SK-N-SH (cell line): ENCODE measurements around the gene CEP78. TPM values are rescaled to one million over a fixed set of nuclear protein-coding genes. Genes with fewer than 3 reads are reported as not detected.

Experiments
- CTCF ChIA-PET: fragments of 300-600, 350-600 bp; formaldehyde crosslinking; extraction: SDS; loops from one replicate; lab custom pipeline; 2021; lab: Yijun Ruan, JAX
- POLR2A ChIA-PET: fragments of 350-600 bp; sonication (Branson Sonifier 250); formaldehyde crosslinking; extraction: SDS; loops from one replicate; lab custom pipeline; 2020; ENCODE audit warnings: antibody characterized with exemption, inconsistent platforms; lab: Yijun Ruan, JAX
- DNase-seq: peaks from one replicate; pipeline ENCODE4 v3.0.0; 2012
- H2AFZ ChIP-seq: fragments of 200-600 bp; sonication (generic); 2 replicates; pipeline ENCODE4 v1.8.1; 2016; ENCODE audit warnings: antibody characterized with exemption, mild to moderate bottlenecking, low read depth
- H3F3A ChIP-seq: fragments of 200-600 bp; sonication (generic); replicated peaks from 2 replicates; pipeline ENCODE3; 2016; ENCODE audit warnings: antibody characterized with exemption, mild to moderate bottlenecking; ENCODE audit not compliant: insufficient read depth
- H3K27ac ChIP-seq, 2 experiments: fragments of 200-500 bp in 1 of 2; fragments of 200-600 bp in 1 of 2; sonication (Bioruptor generic) in 1 of 2; sonication (generic), shearing (Covaris generic) in 1 of 2; 2 replicates each; pipeline versions ENCODE4 v1.5.1 to v1.6.1; 2014 to 2016; ENCODE audit warnings: low read depth in 2 of 2, inconsistent platforms in 1 of 2, low read length in 1 of 2, mild to moderate bottlenecking in 1 of 2, mixed read lengths in 1 of 2
- H3K27me3 ChIP-seq: fragments of 200-600 bp; sonication (generic), shearing (Covaris generic); 2 replicates; pipeline ENCODE4 v1.6.1; 2016; ENCODE audit warnings: mixed run types; ENCODE audit not compliant: insufficient read depth
- H3K36me3 ChIP-seq, 2 experiments: fragments of 200-500 bp in 1 of 2; fragments of 200-600 bp in 1 of 2; sonication (Bioruptor generic) in 1 of 2; sonication (generic) in 1 of 2; replicated peaks in 1 of 2; 2 replicates each; pipeline versions ENCODE3 to v1.5.1; 2014 to 2016; ENCODE audit warnings: low read length in 1 of 2, mild to moderate bottlenecking in 1 of 2; ENCODE audit not compliant: insufficient read depth in 2 of 2, control insufficient read depth in 1 of 2
- H3K4me1 ChIP-seq, 2 experiments: fragments of 200-500 bp in 1 of 2; fragments of 200-600 bp in 1 of 2; sonication (Bioruptor generic) in 1 of 2; sonication (generic), shearing (Covaris generic) in 1 of 2; 2 replicates each; pipeline versions ENCODE4 v1.5.1 to v1.6.1; 2014 to 2016; ENCODE audit warnings: low read depth in 1 of 2, low read length in 1 of 2, mixed run types in 1 of 2; ENCODE audit not compliant: insufficient read depth in 2 of 2, control insufficient read depth in 1 of 2
- H3K4me2 ChIP-seq: fragments of 200-600 bp; sonication (generic), shearing (Covaris generic); 2 replicates; pipeline ENCODE4 v1.6.1; 2017; ENCODE audit warnings: mixed run types
- H3K4me3 ChIP-seq, 2 experiments: fragments of 200-500 bp in 1 of 2; fragments of 200-600 bp in 1 of 2; sonication (Bioruptor generic) in 1 of 2; sonication (generic), shearing (Covaris generic) in 1 of 2; 2 replicates each; pipeline versions ENCODE4 v1.5.1 to v1.8.1; 2014 to 2016; ENCODE audit warnings: low read depth in 2 of 2, inconsistent platforms in 1 of 2, low read length in 1 of 2, mild to moderate bottlenecking in 1 of 2, mixed read lengths in 1 of 2, moderate library complexity in 1 of 2
- H3K79me2 ChIP-seq: fragments of 200-600 bp; sonication (generic); 2 replicates; pipeline ENCODE4 v1.8.1; 2017; ENCODE audit warnings: mild to moderate bottlenecking; ENCODE audit not compliant: insufficient read depth
- H3K9ac ChIP-seq: fragments of 200-600 bp; sonication (generic); 2 replicates; pipeline ENCODE4 v1.6.1; 2017; ENCODE audit warnings: mixed run types
- H3K9me2 ChIP-seq: fragments of 200-600 bp; sonication (generic); 2 replicates; pipeline ENCODE4 v1.6.1; 2017; ENCODE audit warnings: mixed run types
- H3K9me3 ChIP-seq: fragments of 200-600 bp; sonication (generic); 2 replicates; pipeline ENCODE4 v1.6.1; 2017; ENCODE audit warnings: mixed run types, mild to moderate bottlenecking, moderate library complexity
- H4K20me1 ChIP-seq: fragments of 200-600 bp; sonication (generic); 2 replicates; pipeline ENCODE4 v1.6.1; 2017; ENCODE audit warnings: mild to moderate bottlenecking, mixed run types; ENCODE audit not compliant: insufficient read depth
- CHD2 ChIP-seq: fragments of 150-350 bp; IDR thresholded peaks from 2 replicates; pipeline ENCODE4 v1.6.1; 2018; ENCODE audit warnings: low read length; ENCODE audit not compliant: partially characterized antibody
- CTCF ChIP-seq: fragments of 200-600 bp; sonication (generic); IDR thresholded peaks from 2 replicates; pipeline ENCODE4 v1.6.1; 2017; ENCODE audit warnings: antibody characterized with exemption, mild to moderate bottlenecking, moderate library complexity
- ELF1 ChIP-seq: IDR thresholded peaks from 2 replicates; pipeline ENCODE4 v1.4.0; 2012
- EP300 ChIP-seq, 2 experiments: IDR thresholded peaks; 2 replicates each; pipeline versions ENCODE4 v1.4.0 to v1.6.1; 2012; ENCODE audit warnings: borderline replicate concordance in 1 of 2, low read depth in 1 of 2, low read length in 1 of 2
- EZH2phosphoT487 ChIP-seq: fragments of 200-600 bp; sonication (generic); IDR thresholded peaks from 2 replicates; pipeline ENCODE4 v1.6.1; 2017; ENCODE audit warnings: low read depth, mixed run types, mild to moderate bottlenecking, antibody characterized with exemption, moderate library complexity, borderline replicate concordance
- FOSL2 ChIP-seq: IDR thresholded peaks from 2 replicates; pipeline ENCODE4 v1.4.0; 2012; ENCODE audit warnings: low read depth, mild to moderate bottlenecking, moderate library complexity, borderline replicate concordance
- FOXJ3 ChIP-seq: sonication (generic); formaldehyde crosslinking; IDR thresholded peaks from 2 replicates; pipeline ENCODE4 v1.5.1; 2020; ENCODE audit warnings: mild to moderate bottlenecking, missing genetic modification reagents
- NFIC ChIP-seq: IDR thresholded peaks from 2 replicates; pipeline ENCODE4 v1.4.0; 2012; ENCODE audit warnings: borderline replicate concordance
- RFX5 ChIP-seq: IDR thresholded peaks from 2 replicates; pipeline ENCODE4 v1.6.1; 2012; ENCODE audit warnings: mild to moderate bottlenecking, improper control_type of control experiment, low read length
- RXRA ChIP-seq: IDR thresholded peaks from 2 replicates; pipeline ENCODE4 v1.4.0; 2012; ENCODE audit warnings: low read depth, mild to moderate bottlenecking, borderline replicate concordance
- SIN3A ChIP-seq: IDR thresholded peaks from 2 replicates; pipeline ENCODE4 v1.6.1; 2012; ENCODE audit warnings: low read depth, mild to moderate bottlenecking, low read length, moderate library complexity, borderline replicate concordance
- SMC3 ChIP-seq: IDR thresholded peaks from 2 replicates; pipeline ENCODE4 v1.6.1; 2012; ENCODE audit warnings: low read depth, low read length, improper control_type of control experiment
- ZBTB33 ChIP-seq: IDR thresholded peaks from 2 replicates; pipeline ENCODE4 v1.4.0; 2012; ENCODE audit warnings: low read depth, borderline replicate concordance
- WGBS: methylation state at CpG from one replicate; pipeline ENCODE4 v1.1.6; 2017; ENCODE audit warnings: low lambda C conversion rate; 5-methylcytosine and 5-hydroxymethylcytosine counted together
- polyA plus RNA-seq, 3 experiments: library from polyadenylated mRNA; depleted of rRNA; stranded (reverse); fragments of >200 nt; gene quantifications; 2 replicates each; pipeline ENCODE4 v1.2.3, GENCODE V29; 2012

The CEP78 gene
- polyA plus RNA-seq, 1 of the 3 experiments (the other 2 are of a cell fraction) = 6.2 TPM

DNA sequence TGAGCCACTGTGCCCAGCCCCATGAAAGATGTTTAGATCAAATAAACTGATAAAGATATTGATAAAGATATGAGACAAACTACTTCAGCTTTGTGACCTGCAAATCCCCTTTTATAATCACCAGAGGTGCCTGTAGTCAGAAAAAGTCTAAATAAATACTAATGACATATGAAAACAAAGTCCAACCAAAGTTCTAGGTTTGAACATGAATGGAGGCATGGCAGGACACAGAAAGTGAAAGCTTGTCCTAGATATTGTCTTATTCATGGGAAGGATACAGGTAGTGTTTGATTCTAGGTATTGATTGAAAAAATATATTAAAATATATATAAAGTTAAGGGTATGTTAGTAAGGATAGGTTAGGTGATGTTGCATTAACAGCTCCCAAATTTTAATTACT is 36.4 kb downstream of the CEP78 start:
- CTCF ChIA-PET = interaction anchor here (1.0 to 1.6 kb wide), 2 partner anchors 9 to 98 kb away, joined by 3 to 6 read pairs; no protein-coding TSS in a partner anchor
- no peaks in the 10 kb centered on the region for H3K9me2 ChIP-seq
- POLR2A ChIA-PET = no interaction called here
- TF ChIP-seq ZBTB33 = no peak
- no peak for TF ChIP-seq FOSL2
- TF ChIP-seq CTCF = no peak
- TF ChIP-seq EZH2phosphoT487 = no peak
- TF ChIP-seq RXRA = no peak
- TF ChIP-seq NFIC = no peak
- no peak for TF ChIP-seq SIN3A
- no peak for TF ChIP-seq EP300 (IDR thresholded peaks at IDR 0.05; ENCODE audit: borderline replicate concordance in 1 of 2, low read depth in 1 of 2, low read length in 1 of 2)
- no peak for TF ChIP-seq SMC3
- TF ChIP-seq CHD2 = no peak
- no peak for TF ChIP-seq FOXJ3
- no peak overlapping the region for H2AFZ ChIP-seq
- DNase-seq = no peak
- peaks cover 3% of the 10 kb centered on the region for H3F3A ChIP-seq
- no peaks in the 10 kb centered on the region for H3K27me3 ChIP-seq
- no peaks in the 10 kb centered on the region for H4K20me1 ChIP-seq
- peaks cover 25 to 29% of the 10 kb centered on the region in 2 experiments for H3K36me3 ChIP-seq
- no peaks in the 10 kb centered on the region for H3K4me1 ChIP-seq
- H3K27ac ChIP-seq = no peak overlapping the region
- no peak overlapping the region for H3K4me2 ChIP-seq
- no peaks in the 10 kb centered on the region for H3K79me2 ChIP-seq
- no peak overlapping the region for H3K4me3 ChIP-seq
- H3K9me3 ChIP-seq = no peaks in the 10 kb centered on the region
- H3K9ac ChIP-seq = no peak overlapping the region

DNA sequence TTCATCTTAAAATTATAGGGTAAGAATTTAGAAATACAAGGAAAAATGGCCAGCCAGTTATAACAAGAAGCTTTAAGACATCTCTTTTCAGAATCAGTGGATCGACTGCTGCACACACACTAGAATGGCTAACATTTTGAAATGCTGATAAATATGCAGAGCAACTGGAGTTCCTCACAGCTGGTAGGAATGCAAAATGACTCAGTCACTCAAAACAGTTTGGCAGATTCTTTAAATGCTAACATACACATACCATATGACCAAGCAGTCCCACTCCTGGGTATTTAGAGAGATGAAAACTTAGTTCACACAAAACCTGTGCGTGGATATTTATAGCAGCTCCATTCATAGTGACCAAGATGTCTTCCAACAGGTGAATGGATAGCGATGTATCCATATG is 37.9 kb downstream of the CEP78 start:
- CTCF ChIA-PET = interaction anchor here (0.8 to 1.6 kb wide), 3 partner anchors 93 to 96 kb away, joined by 3 to 6 read pairs (median 5); no protein-coding TSS in a partner anchor
- Histone ChIP-seq H3K36me3 (peaks cover 15 to 20% of the 10 kb centered on the region in 2 experiments), H3K27me3 (no peaks in the 10 kb centered on the region), H2AFZ (no peak overlapping the region), H4K20me1 (no peaks in the 10 kb centered on the region), H3K4me2 (no peak overlapping the region), H3K9ac (no peak overlapping the region), H3K9me3 (no peaks in the 10 kb centered on the region), H3K4me3 (no peak overlapping the region), H3F3A (peaks cover 3% of the 10 kb centered on the region), H3K4me1 (no peaks in the 10 kb centered on the region), H3K27ac (no peak overlapping the region), H3K9me2 (no peaks in the 10 kb centered on the region), H3K79me2 (no peaks in the 10 kb centered on the region)
- TF ChIP-seq RFX5 (no peak), ELF1 (no peak)
- WGBS = 96% methylated on average over 3 of the region's 3 CpGs
- no peak for DNase-seq
- POLR2A ChIA-PET = no interaction called here
